NCI-H2196 (cell line): ENCODE results near the gene PRICKLE3.
A peak's percentile ranks its signal among the peaks of the same experiment; 100 is the strongest.

ENCODE experiments used
- DNase-seq: peaks from one replicate; lab custom pipeline; 2025; ENCODE audit not compliant: unreplicated experiment; lab: John Stamatoyannopoulos, UW

Gene PRICKLE3

GRCh38 chrX:49206543-49206942, 20.4 kb upstream of the PRICKLE3 start:
- DNase-seq, result no peak

- no peak for DNase-seq
Observed at GRCh38 chrX:49205443-49205842, 19.3 kb upstream of the PRICKLE3 start.

DNA sequence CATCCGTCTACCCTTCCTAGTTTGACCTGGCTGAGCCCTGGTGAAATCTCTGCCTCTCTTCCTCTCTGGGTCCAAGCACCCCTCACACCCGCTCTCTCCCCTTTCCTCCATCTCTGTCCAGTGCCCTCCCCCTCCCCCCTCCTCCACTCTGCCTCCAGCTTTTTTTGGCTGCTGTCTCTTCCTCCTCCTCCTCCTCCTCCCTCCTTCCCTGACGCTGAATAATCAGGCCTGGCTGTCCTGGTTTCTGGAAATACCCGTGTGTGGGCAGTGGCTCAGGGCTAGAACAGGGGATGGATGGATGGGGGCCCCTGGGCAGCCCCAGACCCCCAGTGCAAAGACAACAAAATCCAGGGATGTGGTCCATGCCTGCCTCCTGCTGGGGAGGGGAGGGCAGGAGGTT, 18.5 kb upstream of the PRICKLE3 start:
- DNase-seq, result no peak

- DNase-seq, result no peak
Observed at GRCh38 chrX:49204017-49204416, 17.8 kb upstream of the PRICKLE3 start.

DNA sequence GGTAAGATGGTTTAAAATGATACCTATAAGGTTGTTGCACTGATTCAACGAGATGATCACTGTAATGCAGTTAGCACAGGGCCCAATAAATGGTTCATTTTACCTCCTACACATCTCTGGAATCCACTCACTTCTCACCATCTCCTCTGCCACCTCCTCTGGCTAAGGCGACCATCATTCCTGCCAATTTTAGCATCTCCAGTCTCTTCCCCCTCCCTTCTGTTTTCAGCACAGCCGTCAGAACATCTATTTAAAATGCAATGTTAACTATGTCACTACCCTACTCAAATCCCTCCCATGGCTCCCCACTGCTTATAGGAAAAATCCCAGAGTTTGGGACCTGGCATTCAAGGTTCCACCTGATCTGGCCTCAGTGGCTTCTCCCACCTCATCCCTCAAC, 17.4 kb upstream of the PRICKLE3 start:
- DNase-seq, result no peak

DNA sequence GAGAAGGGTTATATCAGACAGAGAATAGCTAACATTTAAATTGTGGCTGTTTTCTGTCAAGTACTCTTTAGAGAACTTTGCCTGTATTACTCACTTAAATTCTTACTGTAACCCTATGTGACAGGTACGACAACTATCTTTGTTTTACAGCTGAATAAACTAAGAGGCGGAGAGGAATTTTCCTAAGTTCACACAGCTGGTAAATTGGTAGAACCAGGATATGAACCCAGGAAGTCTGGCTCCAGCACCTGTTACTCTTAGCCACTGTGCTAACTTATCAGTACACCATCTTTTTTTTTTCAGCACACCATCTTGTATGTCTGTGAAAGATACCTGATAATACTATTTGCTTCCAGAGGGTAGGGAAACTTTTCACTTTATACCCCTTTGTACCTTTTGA, 15.8 kb upstream of the PRICKLE3 start:
- DNase-seq, result no peak

DNA sequence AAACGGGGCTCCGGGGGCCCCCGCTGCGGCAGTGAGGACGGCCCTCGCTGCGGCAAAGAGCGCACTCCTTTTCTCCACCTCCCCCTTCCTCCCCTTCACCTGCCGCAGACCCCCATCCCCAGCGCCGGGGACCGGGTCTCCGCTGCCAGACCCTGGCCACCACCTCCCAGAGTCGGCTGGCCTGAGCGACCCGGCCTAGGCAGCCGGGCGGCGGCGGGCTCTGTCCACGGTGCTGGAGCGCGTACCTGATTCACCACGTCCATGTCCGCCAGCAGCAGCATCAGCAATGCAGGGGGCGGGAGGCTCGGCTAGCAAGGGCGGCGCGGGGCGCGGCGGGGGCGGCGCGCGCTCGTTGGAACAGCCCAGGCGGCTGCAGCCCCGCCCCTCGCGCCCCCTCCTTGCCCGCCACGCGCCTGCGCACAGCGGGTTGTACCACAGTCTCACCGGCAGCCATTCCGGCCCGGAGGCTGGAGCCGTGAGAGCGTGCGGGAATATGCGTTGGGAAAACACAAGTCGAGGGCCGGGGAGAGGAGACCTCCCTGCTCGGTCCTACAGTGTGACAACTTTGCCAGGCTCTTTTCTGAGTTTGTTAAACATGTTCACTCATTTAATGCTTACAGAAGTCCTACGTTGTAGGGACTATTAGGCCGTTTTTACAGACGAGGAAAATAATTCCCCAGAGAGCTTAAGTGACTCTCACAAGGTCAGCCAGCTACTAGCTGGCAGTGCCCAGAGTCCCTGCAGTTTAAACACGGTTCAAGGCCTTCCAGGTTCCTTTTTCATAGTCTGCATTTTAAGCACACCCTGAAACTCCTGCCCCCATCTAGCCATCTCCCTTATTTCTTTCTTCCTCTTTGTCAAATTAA, 14.0 kb upstream of the PRICKLE3 start, which contains the start of gene SYP:
Gene SYP (minus strand): TSS at position 288 of the 866 bp plus-strand sequence. CDS start 7 bp downstream, at position 281.
- peak; percentile 73 for DNase-seq

DNA sequence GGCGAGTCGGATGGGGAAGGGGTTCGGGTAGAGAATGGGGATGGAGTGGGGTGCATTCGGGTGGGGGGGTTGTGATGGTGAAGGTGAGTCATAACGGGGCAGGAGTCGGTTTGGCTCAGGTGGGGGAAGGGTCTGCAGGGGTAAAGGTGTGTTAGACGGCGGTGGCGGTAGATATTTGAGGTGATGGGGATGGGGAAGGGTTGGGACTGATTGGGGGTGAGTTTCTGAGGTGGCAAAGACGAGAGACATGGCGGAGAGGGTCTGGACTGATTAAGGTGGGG, 13.1 kb upstream of the PRICKLE3 start:
- no peak for DNase-seq

DNA sequence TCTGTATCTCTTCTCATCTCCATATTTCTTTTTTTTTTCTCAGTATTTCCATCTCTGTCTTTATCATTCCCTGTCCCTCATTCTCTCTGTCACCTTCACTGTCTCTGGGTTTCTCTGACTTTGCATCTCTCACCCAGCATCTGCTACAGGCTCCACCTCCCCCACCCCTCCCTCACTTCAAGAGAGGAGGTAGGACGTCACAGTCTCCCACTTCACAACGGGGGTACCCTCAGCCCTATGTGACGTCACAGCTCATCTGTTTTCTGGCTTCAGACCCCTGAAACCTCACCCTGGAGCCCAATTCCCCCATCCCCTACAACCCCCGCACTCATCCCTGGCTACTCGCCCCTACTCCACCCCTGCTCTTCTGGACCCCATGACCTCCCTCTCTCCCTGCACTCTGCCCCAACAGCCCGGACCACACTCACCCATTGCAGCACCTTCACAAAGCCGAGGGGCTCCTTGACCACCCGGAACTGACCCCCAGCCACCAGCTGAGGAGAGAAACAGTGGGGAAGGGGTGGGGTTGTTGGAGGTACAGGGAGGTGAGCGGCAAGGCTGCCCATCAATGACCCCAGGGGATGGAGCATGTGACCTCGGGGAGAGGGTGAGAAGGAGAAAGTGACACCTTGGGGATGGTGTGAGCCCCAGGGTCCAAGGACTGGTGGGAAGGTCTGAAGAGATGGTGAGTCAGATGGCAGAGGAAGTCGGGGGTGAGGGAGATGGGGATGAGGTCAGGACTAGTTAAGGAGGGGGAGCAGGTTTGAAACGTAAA, 12.6 kb upstream of the PRICKLE3 start:
- DNase-seq, result no peak

DNA sequence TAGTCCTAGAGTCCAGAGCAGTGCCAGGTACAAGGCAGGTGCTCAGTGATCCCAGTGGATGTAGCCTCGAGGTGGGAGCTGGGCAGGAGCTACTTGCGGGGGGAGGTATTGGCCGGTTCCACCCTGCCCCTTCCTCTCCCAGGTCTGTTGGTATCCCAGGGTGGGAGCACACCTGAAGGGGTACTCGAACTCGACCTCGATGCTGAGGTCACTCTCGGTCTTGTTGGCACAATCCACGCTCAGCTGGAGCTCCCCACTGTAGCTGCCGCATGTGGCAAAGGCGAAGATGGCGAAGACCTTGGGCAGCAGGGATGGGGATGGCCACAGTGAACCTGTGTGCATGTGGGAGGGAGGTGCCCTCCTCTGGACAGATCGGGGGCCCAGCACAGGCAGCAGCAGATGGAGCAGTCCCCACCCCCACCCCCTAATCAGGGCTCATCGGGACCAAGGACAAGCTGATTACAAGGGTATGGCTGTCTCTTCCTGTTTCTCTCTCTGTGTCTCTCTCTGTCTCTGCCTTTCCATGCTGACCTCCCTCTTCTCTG, 11.4 kb upstream of the PRICKLE3 start:
- no peak for DNase-seq

DNA sequence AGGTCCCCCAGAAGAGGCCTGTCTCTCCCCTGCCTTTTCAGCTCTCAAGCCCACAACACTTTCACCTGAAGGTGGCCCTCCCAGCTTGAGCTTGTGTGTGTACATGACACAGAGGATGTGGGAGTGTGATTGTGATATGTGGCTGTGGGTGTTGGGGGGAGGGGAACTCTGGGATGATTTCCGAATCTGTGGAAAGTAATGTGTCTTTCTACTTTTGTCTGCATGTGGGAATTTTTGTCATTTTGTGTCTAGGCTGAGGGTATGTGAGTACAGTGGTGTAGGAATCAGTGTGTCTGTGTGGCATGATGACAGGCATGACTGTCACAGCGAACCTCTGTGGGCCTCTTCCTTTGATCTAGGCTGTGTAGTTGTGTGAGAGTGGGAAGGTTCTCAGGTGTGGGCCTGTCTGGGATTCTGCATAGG, 7.4 kb upstream of the PRICKLE3 start:
- no peak for DNase-seq

DNA sequence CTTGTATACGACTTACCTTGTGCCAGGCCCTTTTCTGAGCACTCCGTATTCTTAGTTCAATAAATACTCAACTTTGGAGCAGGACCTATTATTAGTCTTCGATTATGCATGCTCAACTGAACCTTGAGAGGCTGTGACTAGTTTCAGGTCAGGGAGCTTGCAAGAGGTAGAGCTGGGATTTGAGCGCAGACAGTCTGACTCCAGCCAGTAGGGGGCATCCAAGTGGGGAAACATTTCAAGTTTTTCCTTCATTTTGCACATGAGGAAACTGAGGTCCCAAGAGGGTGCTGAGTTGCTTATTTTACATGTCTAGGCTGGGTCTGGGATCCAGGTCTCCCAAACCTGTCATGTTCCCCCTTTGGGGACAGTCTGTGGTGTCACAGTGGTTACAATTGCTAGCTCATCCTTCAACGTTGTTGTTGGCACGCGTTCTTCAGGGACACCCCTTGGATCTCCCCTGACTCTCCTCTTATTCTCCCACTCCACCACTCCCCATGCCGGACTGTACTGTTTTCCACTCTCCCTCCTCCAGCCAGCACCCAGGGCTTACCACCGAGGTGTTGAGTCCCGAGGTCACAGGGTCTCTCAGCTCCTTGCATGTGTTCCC, 6.7 kb upstream of the PRICKLE3 start:
- peak; percentile 19 for DNase-seq

DNA sequence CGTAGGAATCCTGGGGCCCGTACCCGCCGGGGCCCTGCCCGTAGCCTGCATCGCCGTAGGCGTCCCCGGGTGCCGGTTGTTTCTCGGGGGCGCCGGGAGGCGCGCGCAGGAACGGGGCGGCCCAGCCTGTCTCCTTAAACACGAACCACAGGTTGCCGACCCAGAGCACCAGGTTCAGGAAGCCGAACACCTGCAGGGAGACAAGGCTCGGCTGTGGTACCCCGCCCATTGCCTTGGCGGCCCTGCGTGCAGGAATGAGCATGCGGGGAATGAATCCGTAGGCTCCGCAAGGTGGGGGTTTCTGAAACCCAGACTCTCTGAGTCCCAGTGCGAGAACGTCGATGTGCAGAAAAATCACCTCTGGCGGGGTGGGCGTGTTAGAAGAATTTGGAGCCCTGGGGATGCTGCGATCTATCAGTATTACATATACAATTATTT, 5.4 kb upstream of the PRICKLE3 start:
- DNase-seq, result no peak

GRCh38 chrX:49190821-49191573, 4.8 kb upstream of the PRICKLE3 start:
- DNase-seq, result peak; percentile 95

- no peak for DNase-seq
Observed at GRCh38 chrX:49189606-49190005, 3.4 kb upstream of the PRICKLE3 start.

DNA sequence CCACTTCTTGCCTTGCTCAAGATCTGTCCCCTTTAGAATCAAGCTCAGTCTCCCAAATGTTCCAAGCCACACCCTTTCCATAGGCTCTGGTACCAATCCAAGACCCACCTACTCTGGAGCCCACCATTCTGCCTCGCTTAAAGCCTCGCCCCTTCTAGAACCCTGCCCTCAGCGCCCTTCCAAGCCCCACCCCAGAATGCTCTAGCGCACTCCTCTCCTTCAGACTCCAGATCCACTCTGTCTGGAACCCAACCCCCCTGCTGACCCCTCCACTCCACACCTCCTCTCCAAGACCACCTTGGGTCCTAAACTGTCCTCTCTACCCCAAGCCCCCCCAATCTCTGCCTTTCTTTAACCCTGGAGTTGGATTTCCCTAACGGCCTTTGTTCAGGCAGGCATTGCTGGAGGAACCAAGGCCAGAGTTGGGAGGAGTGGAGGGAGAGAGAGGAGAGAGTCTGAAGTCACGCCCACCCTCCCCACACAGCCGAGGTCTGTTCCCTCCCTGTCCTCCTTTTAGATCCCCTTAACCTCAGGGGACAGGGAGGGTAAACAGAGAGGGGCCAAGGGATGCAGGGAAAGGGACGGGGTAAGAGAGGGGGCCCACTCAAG, 2.4 kb upstream of the PRICKLE3 start:
- DNase-seq, result no peak

- no peak for DNase-seq
Observed at GRCh38 chrX:49187526-49187925, 1.4 kb upstream of the PRICKLE3 start.

DNA sequence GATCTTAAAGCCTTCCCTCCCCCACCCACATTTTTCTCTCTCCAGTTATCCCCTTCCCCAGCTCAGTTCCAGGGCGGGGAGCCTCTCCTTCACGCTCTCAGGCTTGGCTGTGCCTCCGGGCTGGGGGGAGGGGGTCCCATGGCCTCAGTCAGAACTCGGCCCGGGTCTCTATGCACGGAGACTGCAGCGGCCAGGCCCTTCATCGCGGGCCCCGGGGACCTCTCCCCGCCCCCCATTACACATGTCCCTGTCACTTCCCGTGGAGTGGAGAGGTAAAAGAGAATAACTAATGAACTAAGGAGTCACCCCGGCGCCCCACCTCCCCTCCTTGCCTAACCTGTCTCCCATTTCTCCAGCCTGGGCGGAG, 838 bp upstream of the PRICKLE3 start:
- no peak for DNase-seq

DNA sequence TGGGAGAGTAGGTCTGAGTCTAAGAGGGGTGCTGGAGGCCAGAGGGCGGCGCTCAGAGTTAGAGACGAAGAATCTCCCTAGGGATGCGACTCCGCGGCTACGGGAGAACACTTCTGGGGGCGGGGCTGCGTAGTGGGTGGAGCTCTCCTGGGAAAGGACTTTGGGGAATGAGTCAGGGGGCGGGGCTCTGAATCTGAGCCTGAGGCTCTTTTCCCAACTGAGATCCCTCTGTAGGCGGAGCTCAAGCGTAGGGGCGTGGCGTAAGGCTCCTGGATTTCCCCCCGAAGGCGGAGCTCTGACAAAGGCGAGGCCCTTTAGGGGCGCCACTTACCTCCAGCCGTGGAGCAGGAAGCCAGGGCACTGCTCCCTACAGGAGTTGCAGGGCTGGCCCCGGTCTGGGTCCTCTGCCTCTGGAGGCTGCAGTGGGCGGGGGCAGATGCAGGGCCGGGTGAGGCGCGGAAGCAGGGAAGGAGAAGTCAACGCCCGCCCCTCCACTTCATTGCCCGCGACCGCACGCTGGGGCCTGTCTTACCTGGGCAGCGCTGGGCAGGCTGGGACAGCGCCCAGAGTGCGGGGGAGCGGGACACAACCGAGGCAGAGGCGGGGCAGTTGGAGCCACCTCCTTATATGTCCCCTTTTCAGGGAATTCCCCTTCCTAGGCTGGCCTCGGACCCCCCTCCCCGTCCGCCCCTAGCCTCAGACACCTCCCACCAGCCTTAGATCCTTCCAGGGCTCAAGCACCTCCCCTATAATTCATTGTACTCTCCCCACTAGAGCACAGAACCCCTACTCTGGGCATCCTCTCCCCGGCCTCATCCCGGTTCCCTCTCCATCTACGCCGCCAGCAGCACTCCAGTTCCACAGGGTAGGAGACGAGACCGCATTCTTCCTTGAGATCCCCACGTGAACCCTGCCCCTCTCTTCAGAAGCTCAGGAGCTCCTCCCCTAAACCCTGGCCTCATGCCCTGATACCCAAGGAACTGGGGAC, 1.6 kb downstream of the PRICKLE3 start:
- DNase-seq, result peak; percentile 87
